SHP77 (cell line): Measurements from ENCODE around the gene SERPINE2.
A peak's percentile ranks its signal among the peaks of the same experiment; 100 is the strongest.

ENCODE experiments used
- DNase-seq, 2 experiments: peaks; one replicate each; lab custom pipeline; 2025; lab: John Stamatoyannopoulos, UW

The SERPINE2 gene

GRCh38 chr2:224042191-224042696 is 3.2 kb upstream of the SERPINE2 start:
- DNase-seq: no peak

GRCh38 chr2:224041554-224041953 is 2.5 kb upstream of the SERPINE2 start:
- DNase-seq: no peak

GRCh38 chr2:224040753-224041152 is 1.7 kb upstream of the SERPINE2 start:
- no peak for DNase-seq

GRCh38 chr2:224039770-224040440 is 819 bp upstream of the SERPINE2 start:
- DNase-seq: no peak

GRCh38 chr2:224038830-224039079 is 331 bp downstream of the SERPINE2 start:
- DNase-seq: no peak

- DNase-seq: peak in 1 of 2 experiments; percentile 7
Observed at GRCh38 chr2:224038049-224038829, 847 bp downstream of the SERPINE2 start.

- no peak for DNase-seq
Observed at GRCh38 chr2:224036731-224037361, 2.2 kb downstream of the SERPINE2 start.

- no peak for DNase-seq
Observed at GRCh38 chr2:224034017-224034416, 5.1 kb downstream of the SERPINE2 start.

GRCh38 chr2:224033601-224034000 is 5.5 kb downstream of the SERPINE2 start:
- no peak for DNase-seq

- no peak for DNase-seq
Observed at GRCh38 chr2:224032283-224032682, 6.8 kb downstream of the SERPINE2 start.

GRCh38 chr2:224031358-224031970 is 7.6 kb downstream of the SERPINE2 start:
- no peak for DNase-seq

- no peak for DNase-seq
Observed at GRCh38 chr2:224030786-224031185, 8.3 kb downstream of the SERPINE2 start.

- no peak for DNase-seq
Observed at GRCh38 chr2:224029876-224030275, 9.2 kb downstream of the SERPINE2 start.

- DNase-seq: no peak
Observed at GRCh38 chr2:224027931-224028330, 11.2 kb downstream of the SERPINE2 start.

GRCh38 chr2:224027070-224027469 is 12.0 kb downstream of the SERPINE2 start:
- DNase-seq: no peak

- DNase-seq: no peak
Observed at GRCh38 chr2:224025874-224026273, 13.2 kb downstream of the SERPINE2 start.

GRCh38 chr2:224024270-224024669 is 14.8 kb downstream of the SERPINE2 start:
- DNase-seq: no peak

GRCh38 chr2:224023188-224023587 is 15.9 kb downstream of the SERPINE2 start:
- no peak for DNase-seq

GRCh38 chr2:224022486-224022885 is 16.6 kb downstream of the SERPINE2 start:
- no peak for DNase-seq

GRCh38 chr2:224020523-224020922 is 18.6 kb downstream of the SERPINE2 start:
- no peak for DNase-seq

- DNase-seq: no peak
Observed at GRCh38 chr2:224017957-224018356, 21.1 kb downstream of the SERPINE2 start.

- DNase-seq: no peak
Observed at GRCh38 chr2:224016963-224017362, 22.1 kb downstream of the SERPINE2 start.

- no peak for DNase-seq
Observed at GRCh38 chr2:224014336-224014735, 24.8 kb downstream of the SERPINE2 start.
